Ishikawa (cell line): ENCODE data around the gene RNF144B.

Source experiments
- CEBPB ChIP-seq: IDR thresholded peaks from 2 replicates; pipeline ENCODE4 v1.6.1; 2012
- CREB1 ChIP-seq: IDR thresholded peaks from 2 replicates; pipeline ENCODE4 v1.6.1; 2012; ENCODE audit warnings: low read depth
- EGR1 ChIP-seq: IDR thresholded peaks from 2 replicates; pipeline ENCODE4 v1.6.1; 2012
- EP300 ChIP-seq: IDR thresholded peaks from 2 replicates; pipeline ENCODE4 v1.6.1; 2012; ENCODE audit warnings: borderline replicate concordance
- FOXM1 ChIP-seq: IDR thresholded peaks from 2 replicates; pipeline ENCODE4 v1.6.1; 2012; ENCODE audit warnings: low read depth, borderline replicate concordance
- NFIC ChIP-seq: IDR thresholded peaks from 2 replicates; pipeline ENCODE4 v1.6.1; 2012
- RAD21 ChIP-seq: IDR thresholded peaks from 2 replicates; pipeline ENCODE4 v1.6.1; 2012; ENCODE audit warnings: low read depth
- TAF1 ChIP-seq: IDR thresholded peaks from 2 replicates; pipeline ENCODE4 v1.6.1; 2012; ENCODE audit warnings: low read depth, mild to moderate bottlenecking
- TCF12 ChIP-seq: IDR thresholded peaks from 2 replicates; pipeline ENCODE4 v1.6.1; 2012; ENCODE audit warnings: low read depth
- TEAD4 ChIP-seq: IDR thresholded peaks from 2 replicates; pipeline ENCODE4 v1.6.1; 2012
- YY1 ChIP-seq: IDR thresholded peaks from 2 replicates; pipeline ENCODE4 v1.6.1; 2012; ENCODE audit warnings: low read depth
- ZBTB7A ChIP-seq: IDR thresholded peaks from 2 replicates; pipeline ENCODE4 v1.6.1; 2012; ENCODE audit warnings: low read depth
- TF ChIP-seq, protein P1 (sequence below): IDR thresholded peaks from 2 replicates; pipeline ENCODE4 v1.6.1; 2012; ENCODE audit warnings: low read depth, mild to moderate bottlenecking
- TF ChIP-seq, protein P2 (sequence below): IDR thresholded peaks from 2 replicates; pipeline ENCODE4 v1.6.1; 2012
- TF ChIP-seq, protein P3 (sequence below): IDR thresholded peaks from 2 replicates; pipeline ENCODE4 v1.6.1; 2012

Gene RNF144B

DNA sequence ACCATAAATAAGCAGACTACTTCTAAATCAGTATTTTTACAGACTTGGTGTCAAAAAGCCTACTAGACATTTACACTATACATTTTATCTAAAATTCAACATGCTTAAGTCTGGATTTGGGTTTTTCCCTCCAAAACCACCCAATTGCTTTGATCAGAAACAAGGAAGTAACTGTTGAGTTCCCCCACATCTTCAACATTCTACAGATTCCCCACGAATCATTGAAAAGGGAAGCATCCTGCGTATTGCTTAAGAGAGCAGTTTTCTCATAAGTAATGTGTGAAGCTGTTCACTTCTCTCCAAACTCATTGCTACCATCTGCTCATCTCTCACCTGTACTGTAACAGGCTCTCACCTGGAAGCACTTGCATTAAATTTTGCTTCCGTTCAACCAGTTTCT lies 36.4 kb upstream of the RNF144B start:
- no peak for TF ChIP-seq EP300
- TF ChIP-seq, protein P1, sequence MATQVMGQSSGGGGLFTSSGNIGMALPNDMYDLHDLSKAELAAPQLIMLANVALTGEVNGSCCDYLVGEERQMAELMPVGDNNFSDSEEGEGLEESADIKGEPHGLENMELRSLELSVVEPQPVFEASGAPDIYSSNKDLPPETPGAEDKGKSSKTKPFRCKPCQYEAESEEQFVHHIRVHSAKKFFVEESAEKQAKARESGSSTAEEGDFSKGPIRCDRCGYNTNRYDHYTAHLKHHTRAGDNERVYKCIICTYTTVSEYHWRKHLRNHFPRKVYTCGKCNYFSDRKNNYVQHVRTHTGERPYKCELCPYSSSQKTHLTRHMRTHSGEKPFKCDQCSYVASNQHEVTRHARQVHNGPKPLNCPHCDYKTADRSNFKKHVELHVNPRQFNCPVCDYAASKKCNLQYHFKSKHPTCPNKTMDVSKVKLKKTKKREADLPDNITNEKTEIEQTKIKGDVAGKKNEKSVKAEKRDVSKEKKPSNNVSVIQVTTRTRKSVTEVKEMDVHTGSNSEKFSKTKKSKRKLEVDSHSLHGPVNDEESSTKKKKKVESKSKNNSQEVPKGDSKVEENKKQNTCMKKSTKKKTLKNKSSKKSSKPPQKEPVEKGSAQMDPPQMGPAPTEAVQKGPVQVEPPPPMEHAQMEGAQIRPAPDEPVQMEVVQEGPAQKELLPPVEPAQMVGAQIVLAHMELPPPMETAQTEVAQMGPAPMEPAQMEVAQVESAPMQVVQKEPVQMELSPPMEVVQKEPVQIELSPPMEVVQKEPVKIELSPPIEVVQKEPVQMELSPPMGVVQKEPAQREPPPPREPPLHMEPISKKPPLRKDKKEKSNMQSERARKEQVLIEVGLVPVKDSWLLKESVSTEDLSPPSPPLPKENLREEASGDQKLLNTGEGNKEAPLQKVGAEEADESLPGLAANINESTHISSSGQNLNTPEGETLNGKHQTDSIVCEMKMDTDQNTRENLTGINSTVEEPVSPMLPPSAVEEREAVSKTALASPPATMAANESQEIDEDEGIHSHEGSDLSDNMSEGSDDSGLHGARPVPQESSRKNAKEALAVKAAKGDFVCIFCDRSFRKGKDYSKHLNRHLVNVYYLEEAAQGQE: no peak
- no peak for TF ChIP-seq CREB1
- TF ChIP-seq YY1: no peak
- TF ChIP-seq CEBPB: no peak
- TF ChIP-seq EGR1: no peak
- no peak for TF ChIP-seq ZBTB7A
- no peak for TF ChIP-seq FOXM1
- TF ChIP-seq, protein P2, sequence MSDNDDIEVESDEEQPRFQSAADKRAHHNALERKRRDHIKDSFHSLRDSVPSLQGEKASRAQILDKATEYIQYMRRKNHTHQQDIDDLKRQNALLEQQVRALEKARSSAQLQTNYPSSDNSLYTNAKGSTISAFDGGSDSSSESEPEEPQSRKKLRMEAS: no peak
- no peak for TF ChIP-seq TCF12
- no peak for TF ChIP-seq RAD21
- TF ChIP-seq TEAD4: no peak
- TF ChIP-seq, protein P3, sequence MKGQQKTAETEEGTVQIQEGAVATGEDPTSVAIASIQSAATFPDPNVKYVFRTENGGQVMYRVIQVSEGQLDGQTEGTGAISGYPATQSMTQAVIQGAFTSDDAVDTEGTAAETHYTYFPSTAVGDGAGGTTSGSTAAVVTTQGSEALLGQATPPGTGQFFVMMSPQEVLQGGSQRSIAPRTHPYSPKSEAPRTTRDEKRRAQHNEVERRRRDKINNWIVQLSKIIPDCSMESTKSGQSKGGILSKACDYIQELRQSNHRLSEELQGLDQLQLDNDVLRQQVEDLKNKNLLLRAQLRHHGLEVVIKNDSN: no peak

DNA sequence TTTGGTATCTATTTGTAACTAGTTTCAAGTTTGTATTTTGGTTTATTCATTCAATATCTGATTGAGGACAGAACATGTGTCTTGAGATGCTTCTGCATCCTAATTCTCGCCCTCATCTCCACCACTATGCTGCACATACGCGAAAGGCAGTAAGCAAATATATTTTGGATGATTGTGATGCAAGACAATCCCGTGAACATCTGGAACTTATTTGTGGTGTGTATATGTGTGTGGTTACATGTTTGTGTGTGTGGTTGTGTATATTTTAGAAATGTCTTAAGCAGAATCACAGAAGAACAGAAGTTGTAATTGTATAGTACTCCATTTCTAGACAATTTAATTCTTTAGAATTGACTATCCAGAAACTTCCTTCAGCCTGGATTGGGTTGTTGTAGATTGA lies 35.1 kb upstream of the RNF144B start:
- TF ChIP-seq FOXM1 (no peak), TCF12 (no peak), NFIC (no peak), CEBPB (no peak), EGR1 (no peak), YY1 (no peak), TAF1 (no peak), ZBTB7A (no peak), EP300 (no peak), CREB1 (no peak), RAD21 (no peak), TEAD4 (no peak)
- TF ChIP-seq, protein P3: no peak
- TF ChIP-seq, protein P2: no peak
- TF ChIP-seq, protein P1: no peak

DNA sequence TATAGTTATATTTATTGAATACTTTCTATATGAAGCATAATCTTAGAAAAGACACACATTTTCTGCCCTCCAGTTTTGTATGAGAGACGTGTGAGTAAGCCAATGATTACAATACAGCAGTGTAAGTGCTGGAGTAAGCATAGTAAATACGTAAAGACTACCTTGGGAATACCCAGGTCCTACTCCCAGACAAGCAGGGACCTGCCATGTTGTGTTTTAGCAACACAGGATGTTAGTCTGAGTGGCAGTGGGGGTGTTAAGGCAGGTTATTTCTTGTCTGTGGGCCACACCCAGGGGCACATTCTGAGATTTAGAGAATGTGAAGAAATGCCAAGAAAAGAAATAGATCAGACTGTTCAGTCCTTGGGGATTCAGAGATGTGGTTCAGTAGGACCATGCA lies 34.3 kb upstream of the RNF144B start:
- TF ChIP-seq CEBPB (no peak), EGR1 (no peak), TEAD4 (no peak), ZBTB7A (no peak), TCF12 (no peak), YY1 (no peak), NFIC (no peak), EP300 (no peak), RAD21 (no peak), CREB1 (no peak), FOXM1 (no peak)
- TF ChIP-seq, protein P3: no peak
- TF ChIP-seq, protein P1: no peak
- TF ChIP-seq, protein P2: no peak

DNA sequence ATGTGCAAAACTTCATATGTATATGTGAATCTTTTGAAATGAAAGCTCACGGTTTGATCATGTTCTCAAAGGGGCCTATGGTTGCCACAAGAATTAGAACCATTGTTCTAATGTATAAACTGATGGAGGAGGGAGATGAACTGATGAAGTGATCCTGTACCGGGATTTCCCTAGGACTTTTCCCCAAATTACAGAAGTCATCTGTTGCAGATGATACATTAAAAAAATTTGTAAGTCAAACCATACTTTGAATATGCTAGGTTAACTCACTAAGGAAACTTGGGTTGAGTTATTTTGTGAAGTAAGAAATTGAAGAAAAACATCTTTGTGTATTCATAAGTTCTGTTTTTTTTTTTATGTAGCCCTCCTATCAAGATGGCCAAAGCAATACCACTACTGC lies 33.9 kb upstream of the RNF144B start:
- TF ChIP-seq EGR1 (no peak), TCF12 (no peak), YY1 (no peak), NFIC (no peak), FOXM1 (no peak), CREB1 (no peak)
